ENCODE data around the gene FAXC.
A peak's percentile ranks its signal among the peaks of the same experiment; 100 is the strongest.
"Not testable (repeated sequence)": the region's sequence is repeated elsewhere in the genome, so short reads cannot be mapped to it uniquely, and the experiment has no call there.

FAXC gene

GRCh38 chr6:99282479-99283062 is 66.9 kb downstream of the FAXC start:
- peak; percentile 49 for DNase-seq

DNA sequence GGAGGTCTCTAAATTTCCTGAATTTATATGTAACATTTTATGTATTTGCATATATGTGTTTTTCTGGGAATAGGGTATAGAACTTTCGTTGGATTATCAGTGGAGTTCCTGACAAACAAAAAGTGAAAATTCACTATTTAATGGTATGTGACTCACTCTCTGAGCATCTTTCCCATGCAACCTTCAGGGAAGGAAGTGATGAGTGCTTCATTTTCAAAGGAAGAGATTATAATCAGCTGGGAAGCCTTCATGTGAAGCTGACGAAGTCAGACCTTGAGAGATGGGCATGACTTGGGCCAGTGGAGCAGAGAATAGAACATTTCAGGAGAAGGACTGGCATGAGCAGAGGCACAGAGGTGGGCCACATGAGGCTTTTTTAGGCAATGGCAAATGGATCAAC is 72.7 kb downstream of the FAXC start:
- DNase-seq = no peak

DNA sequence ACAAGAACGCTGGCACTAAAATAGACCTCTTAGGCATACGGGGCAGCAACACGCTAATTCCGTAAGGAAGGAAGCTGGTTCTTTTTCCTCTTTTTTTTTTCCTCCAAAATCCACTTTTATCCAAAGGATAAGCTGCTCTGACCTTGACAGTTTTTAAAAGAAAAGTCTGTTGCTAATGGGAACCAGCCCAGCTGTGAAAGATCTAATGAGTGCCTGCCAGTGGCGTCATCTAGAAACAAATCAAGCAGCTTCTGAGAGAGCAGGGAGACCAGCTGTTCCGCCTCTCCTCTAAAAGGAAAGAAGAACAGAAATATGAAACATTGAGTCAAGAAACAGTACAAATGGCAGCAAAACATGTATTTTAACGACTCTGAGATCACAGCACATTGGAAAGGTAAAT is 78.6 kb downstream of the FAXC start:
- DNase-seq = no peak

DNA sequence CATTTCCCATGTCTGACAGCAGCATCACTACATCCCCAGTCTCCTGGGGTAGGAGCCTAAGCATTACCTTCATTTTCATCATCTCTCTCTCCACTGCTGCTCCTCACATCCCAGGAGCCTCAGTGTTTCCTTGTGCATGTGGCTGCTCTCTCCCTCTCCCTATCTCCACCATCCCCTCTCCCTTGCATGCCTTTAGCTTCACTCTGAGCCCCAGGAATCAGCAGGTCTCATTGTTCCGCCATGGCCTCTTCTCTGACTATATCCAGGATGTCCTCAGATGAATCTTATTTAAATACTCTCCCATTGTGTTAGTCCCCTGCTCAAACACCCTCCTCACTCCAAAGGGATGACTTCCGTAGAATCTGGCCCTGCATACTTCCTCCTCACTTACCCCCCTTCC is 79.4 kb downstream of the FAXC start:
- no peak for DNase-seq

- no peak for DNase-seq
Observed at GRCh38 chr6:99269207-99269606, 80.3 kb downstream of the FAXC start.

GRCh38 chr6:99266996-99267395 is 82.5 kb downstream of the FAXC start:
- not testable (repeated sequence) for DNase-seq

GRCh38 chr6:99265447-99265846 is 84.0 kb downstream of the FAXC start:
- DNase-seq = not testable (repeated sequence)

GRCh38 chr6:99254616-99255550 is 94.6 kb downstream of the FAXC start:
- no peak for DNase-seq

- DNase-seq = no peak
Observed at GRCh38 chr6:99253271-99253670, 96.2 kb downstream of the FAXC start.

DNA sequence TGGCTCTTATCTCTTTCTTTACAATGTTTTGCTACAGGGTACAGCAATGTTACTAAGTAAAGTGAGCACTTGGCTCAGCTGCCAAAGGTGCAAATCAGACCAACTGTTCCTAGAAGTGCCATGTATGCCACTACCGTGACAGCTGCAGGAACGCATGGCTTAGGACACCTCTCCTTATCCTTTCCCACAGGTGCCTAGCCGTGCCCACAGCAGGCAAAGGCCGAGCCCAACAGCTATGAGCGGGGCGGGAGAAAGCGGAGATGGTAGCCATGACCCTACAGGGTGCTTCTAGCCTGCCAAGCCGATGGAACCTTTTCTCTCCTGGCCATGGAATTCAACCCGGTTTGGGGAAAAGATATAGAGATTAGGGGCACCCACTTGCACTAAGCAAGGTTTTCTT is 97.1 kb downstream of the FAXC start:
- DNase-seq = no peak

DNA sequence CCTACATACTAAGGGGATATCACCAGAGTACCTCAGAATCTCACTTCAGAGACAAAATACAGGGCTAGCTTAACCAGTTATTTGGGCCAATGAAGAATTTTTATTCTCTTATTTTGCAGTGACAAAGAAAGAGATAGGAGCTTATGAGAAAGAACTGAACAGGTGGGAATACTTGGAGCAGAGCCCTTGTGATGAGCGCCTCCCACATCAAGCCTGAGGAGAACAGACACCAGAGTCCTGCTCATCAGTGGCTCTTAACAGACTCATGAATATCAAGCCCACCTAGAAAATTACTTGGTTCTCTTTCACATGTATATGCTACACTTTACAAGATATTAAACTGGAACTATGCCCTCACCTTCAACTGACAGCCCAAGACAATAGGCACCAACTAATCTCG is 99.0 kb downstream of the FAXC start:
- DNase-seq = no peak

- DNase-seq = no peak
Observed at GRCh38 chr6:99246602-99247001, 102.9 kb downstream of the FAXC start.

- DNase-seq = peak; percentile 54
Observed at GRCh38 chr6:99241905-99242534, 107.5 kb downstream of the FAXC start.

DNA sequence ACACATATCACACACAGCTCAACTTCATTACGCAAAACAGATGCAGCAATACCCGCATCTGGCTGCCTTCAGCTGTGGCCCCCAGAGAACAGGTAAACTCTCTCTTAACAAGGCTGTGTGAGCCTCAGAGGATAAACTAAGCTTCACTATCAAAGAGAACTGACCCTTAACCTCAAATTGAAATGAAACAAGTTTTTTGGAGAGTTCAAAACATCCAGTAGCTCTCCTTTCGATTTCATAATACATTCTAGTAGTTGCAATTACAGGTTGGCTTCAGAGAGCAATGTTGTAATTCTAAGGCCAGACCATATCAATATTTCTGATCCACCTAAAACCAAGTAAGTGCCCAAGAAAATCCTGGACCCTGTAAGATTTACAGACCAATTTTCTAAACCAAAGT is 113.5 kb downstream of the FAXC start:
- no peak for DNase-seq

- no peak for DNase-seq
Observed at GRCh38 chr6:99233219-99233618, 116.3 kb downstream of the FAXC start.

DNA sequence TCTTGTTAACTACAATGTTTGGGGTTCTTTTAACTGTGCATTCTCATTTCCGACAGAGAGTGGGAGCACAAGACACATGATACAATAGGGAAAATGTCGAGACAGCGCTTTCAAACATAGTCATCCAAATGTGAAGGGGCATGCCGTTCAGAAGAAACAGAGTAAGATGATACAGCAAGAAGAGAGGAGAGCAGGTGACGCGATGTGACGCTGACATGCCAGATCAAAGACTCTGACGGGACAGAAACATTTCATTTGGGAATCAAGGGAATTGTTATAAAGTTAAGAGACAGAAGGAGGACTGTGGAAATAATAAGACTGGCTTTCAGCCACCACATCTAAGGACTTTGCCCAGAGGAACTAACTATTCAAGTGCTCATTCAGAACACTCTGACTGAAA is 117.4 kb downstream of the FAXC start:
- DNase-seq = no peak

DNA sequence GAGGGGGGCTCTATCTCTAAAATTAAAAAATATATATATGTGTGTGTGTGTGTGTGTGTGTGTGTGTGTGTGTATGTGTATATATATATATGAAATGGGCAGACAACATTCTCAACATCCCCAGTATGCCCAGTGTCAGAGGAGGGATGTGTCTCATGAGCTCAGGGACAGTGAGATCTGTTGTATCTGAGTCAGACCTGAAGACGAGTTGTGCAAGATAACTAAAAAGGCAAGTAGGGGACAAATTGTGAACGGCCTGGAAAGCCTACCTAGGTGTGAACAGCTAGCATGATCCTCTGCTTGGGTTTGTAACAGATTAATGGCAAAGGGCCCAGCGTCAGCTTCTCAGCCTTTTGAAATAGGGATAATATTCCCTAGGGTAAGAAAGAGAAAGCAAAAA is 124.3 kb downstream of the FAXC start:
- DNase-seq = no peak

Measured in DMS53 (cell line).